GM12875 (cell line): ENCODE results near the gene WDFY3.
"Not testable (repeated sequence)": the region's sequence is repeated elsewhere in the genome, so short reads cannot be mapped to it uniquely, and the experiment has no call there.

ENCODE experiments used
- H3K4me3 ChIP-seq: one replicate; pipeline ENCODE4 v1.5.1; 2011; ENCODE audit warnings: low read depth, low read length, control low read depth
- TF ChIP-seq, protein P1 (sequence below): IDR thresholded peaks from 2 replicates; pipeline ENCODE4 v1.5.1; 2011; ENCODE audit warnings: low read depth, mild to moderate bottlenecking, control low read depth, inconsistent platforms, low read length, moderate library complexity, borderline replicate concordance; ENCODE audit not compliant: insufficient read depth

WDFY3 gene

DNA sequence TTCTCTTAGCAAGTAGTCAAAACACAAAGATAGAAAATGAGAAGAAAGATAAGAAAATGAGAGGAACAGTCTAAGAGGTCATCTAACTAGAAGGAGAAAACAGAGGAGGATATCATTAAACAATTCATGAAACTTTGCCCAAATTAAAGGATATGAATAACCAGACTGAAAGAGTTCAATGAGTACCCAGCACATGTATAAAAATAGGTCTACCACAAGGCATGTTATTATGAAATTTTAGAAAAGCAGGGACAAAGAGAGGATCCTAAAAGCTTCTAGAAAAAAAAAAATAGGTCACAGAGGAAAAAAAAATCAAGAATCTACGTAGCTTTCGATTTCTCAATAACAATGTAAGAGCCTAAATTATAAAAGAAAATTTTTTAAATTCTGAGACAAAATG is 118.5 kb downstream of the WDFY3 start:
- TF ChIP-seq, protein P1, sequence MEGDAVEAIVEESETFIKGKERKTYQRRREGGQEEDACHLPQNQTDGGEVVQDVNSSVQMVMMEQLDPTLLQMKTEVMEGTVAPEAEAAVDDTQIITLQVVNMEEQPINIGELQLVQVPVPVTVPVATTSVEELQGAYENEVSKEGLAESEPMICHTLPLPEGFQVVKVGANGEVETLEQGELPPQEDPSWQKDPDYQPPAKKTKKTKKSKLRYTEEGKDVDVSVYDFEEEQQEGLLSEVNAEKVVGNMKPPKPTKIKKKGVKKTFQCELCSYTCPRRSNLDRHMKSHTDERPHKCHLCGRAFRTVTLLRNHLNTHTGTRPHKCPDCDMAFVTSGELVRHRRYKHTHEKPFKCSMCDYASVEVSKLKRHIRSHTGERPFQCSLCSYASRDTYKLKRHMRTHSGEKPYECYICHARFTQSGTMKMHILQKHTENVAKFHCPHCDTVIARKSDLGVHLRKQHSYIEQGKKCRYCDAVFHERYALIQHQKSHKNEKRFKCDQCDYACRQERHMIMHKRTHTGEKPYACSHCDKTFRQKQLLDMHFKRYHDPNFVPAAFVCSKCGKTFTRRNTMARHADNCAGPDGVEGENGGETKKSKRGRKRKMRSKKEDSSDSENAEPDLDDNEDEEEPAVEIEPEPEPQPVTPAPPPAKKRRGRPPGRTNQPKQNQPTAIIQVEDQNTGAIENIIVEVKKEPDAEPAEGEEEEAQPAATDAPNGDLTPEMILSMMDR, result no peak
- no peak overlapping the region for H3K4me3 ChIP-seq

DNA sequence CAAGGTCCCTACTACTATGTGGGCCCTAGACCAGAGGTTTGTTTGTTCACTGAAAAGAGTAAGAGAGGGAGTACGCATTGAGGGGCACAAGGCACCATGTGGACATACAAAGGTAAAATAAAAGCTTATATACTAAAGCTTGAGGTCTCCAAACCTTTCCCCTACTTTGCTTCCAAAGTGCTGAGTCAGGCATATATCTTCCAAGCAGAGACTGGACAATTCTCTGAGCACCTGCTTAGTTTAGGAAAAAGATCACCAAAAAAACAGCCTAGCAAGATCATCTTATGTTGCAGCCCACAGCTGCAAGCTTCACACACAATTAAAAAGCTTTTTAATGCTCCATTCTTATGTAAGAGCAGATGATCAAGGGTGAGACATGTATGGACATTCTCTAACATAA is 119.5 kb downstream of the WDFY3 start:
- TF ChIP-seq, protein P1, result no peak
- no peak overlapping the region for H3K4me3 ChIP-seq

DNA sequence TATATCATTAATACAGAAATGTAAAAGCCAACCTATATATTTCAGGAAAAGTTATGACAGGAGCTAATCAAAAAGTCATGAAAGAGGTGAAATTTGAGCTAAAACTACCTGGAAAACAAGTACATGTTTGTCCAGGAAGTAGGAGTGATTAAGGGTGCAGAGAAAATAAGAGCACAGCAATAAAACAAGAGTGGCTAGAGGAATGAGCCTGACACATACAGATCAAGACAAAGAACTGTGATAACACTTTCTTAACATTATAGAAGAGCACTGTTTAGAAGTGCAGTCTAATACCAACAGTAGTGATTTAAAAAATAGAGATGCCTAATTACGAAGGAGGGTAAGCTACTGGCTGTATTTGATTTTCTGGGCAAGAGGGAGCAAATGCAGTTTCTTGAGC is 125.1 kb downstream of the WDFY3 start:
- no peak overlapping the region for H3K4me3 ChIP-seq
- TF ChIP-seq, protein P1, result no peak

DNA sequence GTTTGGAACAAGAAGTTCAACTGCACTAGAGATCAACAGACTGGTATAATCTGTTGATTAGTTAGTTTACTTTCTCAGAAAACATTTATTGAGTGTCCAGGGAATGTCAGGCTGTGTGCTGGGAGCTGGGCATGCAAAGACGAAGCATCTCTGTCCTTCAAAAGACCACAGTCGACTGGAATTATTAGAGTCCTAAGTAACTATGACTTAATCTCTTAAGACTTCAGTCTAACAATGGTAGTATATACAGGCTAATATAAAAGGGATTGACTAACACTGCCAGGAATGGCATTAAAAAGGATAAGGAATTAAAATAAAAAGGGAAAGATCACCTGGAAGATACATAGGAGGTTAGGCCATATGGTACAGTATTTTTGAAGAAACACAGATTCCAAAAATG is 128.7 kb downstream of the WDFY3 start:
- TF ChIP-seq, protein P1, result no peak

DNA sequence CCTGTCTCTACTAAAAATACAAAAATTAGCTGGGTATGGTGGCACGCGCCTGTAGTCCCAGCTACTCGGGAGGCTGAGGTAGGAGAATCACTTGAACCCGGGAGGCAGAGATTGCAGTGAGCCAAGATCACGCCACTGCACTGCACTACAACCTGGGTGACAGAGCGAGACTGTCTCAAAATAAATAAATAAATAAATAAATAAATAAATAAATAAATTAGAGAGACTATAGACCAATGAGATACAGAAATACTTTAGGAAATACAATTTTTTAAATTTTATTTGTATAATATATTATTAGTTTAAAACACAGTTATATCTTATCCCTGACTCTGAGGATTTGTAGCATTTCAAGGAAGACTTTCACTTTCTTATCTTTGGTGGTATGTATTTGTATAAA is 136.9 kb downstream of the WDFY3 start:
- H3K4me3 ChIP-seq, result not testable (repeated sequence)

More for the DNA sequence above, 128.7 kb downstream of the WDFY3 start:
- no peak overlapping the region for H3K4me3 ChIP-seq

DNA sequence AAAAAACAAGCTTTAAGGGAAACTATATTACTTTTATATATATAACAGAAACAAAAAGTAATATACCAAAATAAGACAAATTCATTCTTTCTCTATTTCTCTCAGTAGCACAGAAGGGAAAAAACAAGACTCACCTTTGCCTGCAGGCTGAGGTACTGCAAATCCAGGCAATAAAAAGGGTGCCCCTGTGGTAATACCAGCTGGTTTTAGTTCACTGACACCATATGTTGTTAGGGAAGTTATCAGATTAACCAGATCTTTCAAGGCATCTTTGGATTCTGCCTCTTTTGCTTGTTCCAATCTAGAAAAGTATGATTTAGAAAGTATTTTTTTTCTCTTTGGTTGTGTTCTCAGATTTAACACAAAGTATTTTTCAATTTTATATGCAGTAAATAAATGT is 139.8 kb downstream of the WDFY3 start:
- H3K4me3 ChIP-seq, result no peak overlapping the region
- TF ChIP-seq, protein P1, result no peak

DNA sequence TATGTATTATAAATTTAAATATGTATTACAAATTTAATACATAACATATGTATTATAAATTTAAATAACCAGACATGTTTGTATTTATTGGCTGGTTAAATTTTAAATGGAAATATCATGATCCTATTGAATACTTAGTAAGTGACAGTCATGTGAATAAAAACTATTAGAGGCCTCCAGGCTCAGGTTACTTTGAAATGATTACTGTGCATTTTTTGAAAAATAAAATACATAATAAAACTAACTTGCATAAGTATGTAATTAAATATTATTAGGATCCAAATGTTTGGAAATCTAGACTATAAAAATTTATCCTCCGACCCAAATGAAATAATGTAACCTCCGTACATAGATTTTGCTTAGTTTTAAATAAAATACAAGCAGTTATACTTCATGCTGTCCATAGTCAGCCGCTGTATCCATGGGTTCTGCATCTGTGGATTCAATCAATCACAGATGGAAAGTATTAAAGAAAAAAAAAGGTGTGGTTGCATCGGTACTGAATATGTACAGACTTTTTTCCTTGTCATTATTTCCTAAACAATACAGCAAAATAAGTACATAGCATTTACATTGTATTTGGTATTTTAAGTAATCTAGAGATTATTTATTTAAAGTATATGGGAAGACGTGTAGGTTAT is 140.7 kb downstream of the WDFY3 start:
- H3K4me3 ChIP-seq, result no peak overlapping the region
- TF ChIP-seq, protein P1, result no peak
